ENCODE results near the gene CXXC5.

Gene CXXC5

DNA sequence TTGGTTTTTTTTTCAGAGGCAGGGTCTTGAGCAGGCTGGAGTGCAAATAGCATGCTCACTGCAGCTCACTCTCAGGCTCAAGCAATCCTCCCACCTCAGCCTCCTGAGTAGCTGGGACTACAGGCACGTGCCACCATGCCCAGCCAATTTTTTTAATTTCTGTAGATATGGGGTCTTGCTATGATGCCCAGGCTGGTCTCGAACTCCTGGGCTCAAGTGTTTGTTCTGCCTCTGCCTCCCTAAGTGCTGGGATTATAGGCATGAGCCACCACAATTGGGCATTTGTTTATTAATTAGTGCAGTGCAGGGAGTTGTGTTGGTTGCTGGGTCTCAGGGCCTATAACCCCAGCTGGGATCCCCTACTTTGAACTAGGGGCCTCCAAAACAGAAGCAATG lies 47.0 kb downstream of the CXXC5 start:
- DNase-seq (ENCODE audit: low spot score), result no peak

DNA sequence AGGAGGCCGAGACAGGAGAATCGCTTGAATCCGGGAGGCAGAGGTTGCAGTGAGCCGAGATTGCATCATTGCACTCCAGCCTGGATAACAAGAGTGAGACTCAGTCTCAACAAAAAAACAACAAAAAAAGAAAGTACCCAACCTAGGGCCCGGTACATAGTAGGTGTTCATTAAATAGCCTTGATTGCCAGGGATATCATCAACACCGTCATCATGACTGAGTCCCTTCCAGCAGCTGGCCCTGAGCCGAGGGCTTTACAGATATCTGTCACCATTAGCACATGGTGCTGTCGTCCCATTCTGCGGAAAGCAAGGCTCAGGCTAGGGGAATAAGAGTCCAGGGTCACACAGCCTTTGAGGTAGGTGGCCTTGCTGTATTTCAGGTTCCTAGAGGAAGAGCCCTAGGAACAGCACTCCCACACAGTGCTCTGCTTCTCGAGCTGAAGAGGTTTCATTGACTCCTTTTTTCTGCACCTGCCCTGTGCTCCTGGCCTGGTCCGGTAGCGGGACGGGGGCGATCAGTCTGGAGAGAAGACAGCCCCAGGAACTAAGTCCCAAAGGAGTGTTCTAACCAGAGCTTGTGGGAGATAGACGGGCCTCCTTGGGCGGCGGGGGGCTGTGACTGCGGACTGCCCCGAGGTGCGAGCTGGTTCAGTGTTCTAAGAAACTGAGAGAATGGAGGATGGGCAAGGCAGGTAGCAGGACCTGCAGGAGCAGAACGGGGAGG lies 48.2 kb downstream of the CXXC5 start:
- no peak for DNase-seq (ENCODE audit: low spot score)

DNA sequence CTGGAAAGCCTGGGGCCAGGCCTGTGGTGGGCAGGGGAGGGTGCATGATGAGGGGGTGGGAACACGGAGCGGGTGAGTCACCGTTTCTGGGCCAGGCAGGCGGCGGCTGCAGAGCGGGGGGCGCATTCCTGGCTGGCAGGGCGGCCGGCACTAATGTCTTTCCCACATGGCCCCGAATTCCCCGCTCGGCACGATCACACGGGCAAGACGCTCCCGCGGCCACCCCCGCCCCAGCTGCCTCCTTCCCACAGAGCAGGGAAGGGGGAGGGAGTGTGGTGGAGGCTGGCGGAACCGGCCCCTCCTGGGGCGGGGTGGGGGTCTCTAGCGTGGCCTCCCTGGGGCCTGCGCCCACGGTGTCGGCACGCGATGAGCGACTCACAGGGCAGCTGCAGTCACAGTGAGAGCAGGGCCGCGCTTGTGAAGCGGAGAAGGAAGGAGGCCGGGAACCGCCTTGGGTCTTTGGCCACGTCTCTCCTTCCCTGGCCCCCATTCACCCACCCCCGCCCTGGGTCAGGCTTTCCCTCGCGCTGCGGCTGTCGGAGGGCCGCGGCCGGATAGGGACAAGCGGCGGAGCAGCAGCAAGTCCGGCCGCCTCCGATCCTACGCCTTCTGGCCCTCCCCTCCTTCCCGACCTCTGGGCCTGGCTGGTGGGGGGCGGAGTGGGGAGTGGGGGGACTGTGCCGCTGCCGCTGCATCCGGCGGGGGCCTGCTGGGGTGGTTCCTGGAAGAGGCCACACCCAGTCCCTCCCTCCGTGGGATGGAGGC lies 48.9 kb downstream of the CXXC5 start:
- peak; percentile 82 for DNase-seq (ENCODE audit: low spot score)

DNA sequence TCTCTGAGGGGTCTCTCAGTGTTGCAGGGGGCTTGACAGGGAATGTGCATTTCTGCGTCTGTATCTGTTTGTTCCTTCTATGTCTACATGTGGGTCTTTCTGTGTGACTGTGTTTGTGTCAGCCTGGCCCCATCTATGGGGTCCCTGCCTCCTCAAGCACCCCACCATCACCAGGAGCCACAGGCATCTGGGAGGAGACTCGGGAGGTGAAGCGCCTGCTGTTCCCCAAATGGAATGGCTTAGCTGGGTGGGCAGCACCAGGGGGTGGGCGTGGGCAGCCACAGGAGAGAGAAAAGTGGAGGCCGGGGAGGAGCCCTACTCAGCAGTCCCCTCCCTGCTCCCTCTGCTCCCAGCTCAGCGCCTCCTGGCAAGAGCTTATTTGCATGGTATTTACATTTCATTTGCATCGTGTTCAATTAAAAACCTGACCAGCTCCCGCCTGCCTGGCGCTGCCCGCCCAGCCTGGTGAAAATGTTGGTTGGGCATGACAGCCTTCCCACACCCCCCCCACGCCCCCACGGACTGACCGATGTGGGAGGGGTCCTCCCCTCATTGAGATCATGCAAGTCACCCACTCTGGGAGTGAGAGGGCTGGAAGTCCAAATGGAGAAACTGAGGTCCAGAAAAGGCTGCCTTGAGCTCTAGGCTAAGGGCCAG lies 50.5 kb downstream of the CXXC5 start:
- DNase-seq (ENCODE audit: low spot score), result peak; percentile 56

DNA sequence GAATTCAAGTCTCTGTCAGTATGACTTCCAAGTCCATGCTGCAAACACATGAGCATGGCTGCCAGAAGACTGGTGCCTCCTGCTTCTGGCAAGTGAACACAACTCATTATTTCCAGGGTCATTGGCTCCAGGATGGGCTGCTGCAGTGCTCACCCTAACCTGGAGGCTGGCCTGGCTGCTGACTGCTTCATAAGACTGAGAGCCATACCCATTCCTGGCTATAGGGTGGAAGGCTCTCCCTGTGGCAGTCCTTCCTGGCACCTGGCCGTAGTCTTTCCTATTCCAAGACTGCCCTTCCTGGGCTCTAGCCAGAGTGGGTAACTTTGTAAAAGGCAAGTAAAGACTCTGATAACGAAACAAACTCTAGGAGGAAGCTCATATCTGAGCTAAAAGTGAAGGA lies 51.2 kb downstream of the CXXC5 start:
- DNase-seq (ENCODE audit: low spot score), result peak; percentile 56

DNA sequence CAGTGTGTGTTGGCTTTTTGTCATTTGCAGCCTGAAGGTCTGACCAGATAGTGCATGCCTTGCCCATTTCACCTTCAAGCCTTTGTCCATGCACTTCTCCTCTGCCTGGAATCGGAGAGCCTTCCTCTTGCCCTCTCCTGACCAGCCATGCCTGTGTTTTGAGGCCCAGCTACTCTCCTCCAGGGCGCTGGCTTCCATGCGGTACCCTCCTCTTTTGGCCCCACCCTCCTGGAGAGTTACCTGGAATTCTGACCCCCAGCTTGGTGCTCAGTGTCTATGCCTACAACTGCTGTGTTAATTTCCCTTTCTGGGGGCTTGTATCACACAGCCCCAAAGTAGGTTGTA lies 52.5 kb downstream of the CXXC5 start:
- no peak for DNase-seq (ENCODE audit: low spot score)

DNA sequence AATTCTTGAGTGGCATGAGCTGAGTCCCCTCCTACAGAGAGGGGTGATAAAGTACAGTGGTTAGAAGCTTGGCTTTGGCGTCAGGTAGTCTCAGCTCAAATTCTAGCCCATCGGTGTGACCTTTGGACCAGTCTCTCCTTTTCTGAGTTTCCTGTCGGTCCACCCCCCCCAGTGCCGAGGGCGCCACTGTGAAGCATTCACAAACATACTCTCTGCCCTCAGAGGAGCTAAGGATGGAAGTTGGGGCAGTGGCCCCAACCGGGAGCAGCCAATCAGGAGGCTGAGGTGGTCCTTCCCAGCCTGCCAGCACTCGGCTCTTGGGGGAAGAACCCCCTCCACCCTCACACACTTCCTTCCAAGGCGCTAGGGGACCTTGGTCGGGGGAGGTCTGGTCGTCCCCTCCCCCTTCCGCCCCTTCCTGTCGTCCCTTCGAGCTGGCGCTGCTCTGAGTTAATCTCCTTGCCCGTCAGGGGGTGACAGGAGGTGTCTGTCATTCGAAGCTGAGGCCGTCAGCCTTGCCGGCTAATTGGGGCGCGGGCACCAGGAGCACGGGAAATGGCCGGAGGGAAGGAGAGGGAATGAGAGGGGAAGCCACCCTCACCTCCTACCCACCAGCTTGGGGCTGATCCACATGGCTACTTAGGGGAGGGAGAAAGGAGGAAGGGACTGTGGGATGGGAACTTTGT lies 53.0 kb downstream of the CXXC5 start:
- peak; percentile 93 for DNase-seq (ENCODE audit: low spot score)

DNA sequence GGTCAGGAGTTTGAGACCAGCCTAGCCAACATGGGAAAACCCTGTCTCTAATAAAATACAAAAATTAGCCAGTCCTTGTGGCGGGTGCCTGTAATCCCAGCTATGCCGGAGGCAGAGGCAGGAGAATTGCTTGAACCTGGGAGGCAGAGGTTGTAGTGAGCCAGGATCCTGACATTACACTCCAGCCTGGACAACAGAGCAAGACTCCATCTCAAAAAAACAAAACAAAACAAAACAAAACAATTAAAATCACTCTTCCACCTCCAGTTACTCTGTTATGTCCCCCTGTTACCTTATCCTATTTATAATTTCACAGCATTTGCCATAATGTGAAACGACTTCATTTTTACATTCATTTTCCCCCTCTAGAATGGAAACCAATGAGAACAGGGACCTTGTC lies 54.4 kb downstream of the CXXC5 start:
- no peak for DNase-seq (ENCODE audit: low spot score)

DNA sequence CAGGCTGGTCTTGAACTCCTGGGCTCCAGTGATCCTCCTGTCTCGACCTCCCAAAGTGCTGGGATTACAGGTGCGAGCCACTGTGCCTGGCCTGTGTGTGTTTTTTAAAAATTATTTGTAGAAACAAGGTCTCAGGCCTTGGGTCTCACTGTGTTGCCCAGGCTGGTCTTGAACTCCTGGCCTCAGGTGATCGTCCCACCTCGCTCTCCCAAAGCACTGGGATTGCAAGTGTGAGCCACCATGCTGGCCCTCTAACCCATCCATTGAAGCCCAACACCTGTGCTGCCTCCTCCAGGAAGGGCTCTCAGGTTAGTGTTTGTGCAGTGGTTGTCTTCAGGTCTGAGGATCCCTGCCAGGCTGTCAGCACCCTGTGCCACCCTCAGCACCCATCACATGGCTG lies 56.6 kb downstream of the CXXC5 start:
- DNase-seq (ENCODE audit: low spot score), result no peak

DNA sequence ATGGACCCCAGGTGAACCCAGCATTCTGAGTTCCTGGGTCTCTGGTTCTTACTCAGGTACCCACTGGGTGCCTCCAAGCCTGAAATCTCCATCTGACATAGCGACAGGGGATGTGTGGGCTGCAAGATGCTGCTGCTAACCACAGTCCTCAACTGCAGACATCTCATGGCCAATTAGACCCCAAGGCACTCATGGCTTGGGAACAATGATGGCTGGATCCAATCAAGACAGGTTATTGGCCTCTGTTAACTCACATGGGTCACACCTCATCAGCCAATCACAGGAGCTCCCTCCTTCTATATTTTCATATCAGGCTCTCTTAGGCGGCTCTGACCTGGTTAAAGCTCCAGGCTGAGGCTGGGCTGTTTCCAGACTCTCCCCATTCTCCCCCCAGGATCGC lies 57.0 kb downstream of the CXXC5 start:
- DNase-seq (ENCODE audit: low spot score), result peak; percentile 22

DNA sequence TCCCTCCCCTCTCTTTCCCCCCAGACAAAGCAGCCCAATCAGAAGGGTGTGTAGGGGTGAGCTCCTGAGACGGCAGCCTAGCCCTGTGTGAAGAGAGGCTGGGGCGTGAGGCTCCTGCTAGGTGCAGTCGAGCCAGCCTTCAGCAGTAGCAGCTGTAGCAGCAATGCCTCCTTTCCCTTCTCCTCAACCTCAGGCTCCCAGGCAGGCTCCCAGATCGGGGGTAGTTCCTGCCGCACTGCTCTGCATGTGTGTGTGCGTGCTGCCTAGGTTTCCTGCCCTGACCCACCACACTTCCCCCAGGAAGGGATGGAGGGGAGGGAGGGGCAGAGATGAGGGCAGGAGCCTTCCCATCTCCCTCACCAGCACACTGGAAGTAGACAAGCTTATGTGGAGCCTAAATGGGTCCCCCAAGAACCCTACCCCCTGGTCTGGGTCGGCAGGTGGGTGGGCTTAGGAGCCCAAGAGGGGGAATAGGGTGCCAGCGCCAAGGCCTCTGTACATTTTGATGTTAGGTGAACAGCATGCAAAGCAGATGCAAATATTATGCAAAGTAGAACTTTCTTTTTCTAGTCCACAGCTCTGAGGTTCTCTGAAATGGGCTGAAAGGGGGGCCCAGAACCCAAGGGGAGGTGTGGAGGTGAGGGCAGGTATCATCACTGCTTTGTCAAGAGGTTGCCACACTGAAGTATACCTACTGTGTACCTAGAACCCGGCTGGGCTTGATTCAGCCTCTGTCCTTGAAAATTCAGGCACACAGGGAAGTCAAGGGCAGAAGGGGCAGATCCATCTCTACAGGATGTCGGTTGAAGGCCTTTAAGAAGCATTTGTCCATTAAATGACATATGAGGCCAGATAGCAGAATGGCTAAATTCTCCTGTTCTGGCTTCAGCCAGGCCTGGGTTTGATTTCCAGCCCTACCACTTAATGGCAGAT lies 57.8 kb downstream of the CXXC5 start:
- DNase-seq (ENCODE audit: low spot score), result peak; percentile 28

DNA sequence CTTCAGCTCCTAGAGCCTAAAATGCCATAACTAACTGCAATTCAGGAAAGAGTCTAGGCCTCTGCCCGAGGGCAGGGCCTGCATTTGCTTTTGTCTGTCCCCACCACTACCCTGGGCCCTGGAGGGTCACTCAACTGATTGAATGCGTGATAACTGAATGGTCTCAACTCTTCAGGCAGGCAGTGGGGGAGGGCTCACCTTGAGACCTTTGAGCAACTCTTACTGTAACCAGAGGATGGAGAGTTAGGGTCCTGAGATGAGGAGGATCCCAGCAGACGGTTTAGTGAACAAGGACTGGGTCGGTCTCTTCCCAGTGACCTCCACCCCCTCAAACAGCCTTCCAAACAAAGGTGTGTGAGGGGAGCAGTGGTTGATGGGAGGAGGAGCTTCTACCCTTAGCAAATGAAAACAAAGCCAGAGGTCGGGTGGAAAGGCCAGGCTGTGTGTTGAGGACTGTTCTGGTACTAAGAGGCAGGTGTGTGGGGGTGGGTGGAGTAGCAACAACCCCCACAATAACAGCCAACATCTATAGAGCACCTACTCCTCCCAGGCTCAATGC lies 59.4 kb downstream of the CXXC5 start:
- DNase-seq (ENCODE audit: low spot score), result peak; percentile 71

DNA sequence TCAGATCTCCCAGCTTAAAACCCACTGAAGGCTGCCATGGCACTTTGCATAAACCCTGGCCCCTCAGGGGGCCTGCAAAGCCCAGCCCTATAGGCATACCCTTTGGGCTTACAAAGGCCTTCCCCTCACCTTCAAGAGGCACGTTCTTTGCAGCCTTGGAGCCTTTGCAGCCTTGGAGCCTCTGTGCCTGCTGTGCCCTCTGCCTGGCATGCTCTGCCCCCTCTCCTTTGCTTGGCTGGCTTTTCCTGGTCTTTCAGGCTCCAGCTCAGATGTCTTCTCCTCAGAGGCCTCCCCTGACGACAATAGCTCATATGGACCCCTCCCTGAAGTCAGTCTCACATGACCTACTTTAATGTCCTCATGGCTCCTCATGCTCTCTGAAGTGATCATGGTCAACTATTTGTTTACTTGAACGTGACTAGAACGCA lies 60.3 kb downstream of the CXXC5 start:
- DNase-seq (ENCODE audit: low spot score), result no peak

DNA sequence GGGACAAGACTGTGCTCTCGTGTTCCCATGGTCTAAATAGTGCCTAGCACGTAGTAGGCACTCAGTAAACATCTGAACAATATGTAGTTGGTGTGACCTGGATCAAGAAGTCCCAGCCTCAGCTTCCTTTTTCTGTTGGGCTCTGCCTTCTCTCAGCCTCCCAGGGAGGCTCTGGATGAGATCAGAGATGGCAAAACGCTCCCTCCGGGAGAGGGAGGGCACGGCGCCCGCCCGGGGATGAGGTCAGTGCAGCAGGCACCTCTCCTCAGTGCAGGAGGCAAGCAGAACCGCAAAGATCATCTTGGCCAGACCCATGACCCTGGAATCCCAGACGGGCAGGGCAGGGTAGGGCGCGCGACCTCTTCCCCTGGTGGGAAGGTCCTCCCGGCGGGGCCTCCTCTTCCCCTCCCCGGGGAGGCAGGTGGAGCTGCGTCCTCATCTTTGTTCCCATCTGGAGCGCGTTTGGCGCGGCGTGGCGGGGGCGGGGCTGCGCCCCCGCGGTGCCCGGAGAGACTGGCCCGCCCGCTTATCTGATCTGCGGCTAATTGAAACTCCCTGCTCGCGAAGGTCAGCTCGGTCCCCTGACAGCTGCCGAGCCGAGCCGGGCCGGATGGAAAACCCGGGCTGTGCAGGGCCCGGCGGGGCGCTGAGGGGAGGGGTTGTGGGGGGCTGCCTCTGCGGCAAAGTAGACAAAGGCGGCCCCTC lies 60.9 kb downstream of the CXXC5 start:
- peak; percentile 79 for DNase-seq (ENCODE audit: low spot score)

DNA sequence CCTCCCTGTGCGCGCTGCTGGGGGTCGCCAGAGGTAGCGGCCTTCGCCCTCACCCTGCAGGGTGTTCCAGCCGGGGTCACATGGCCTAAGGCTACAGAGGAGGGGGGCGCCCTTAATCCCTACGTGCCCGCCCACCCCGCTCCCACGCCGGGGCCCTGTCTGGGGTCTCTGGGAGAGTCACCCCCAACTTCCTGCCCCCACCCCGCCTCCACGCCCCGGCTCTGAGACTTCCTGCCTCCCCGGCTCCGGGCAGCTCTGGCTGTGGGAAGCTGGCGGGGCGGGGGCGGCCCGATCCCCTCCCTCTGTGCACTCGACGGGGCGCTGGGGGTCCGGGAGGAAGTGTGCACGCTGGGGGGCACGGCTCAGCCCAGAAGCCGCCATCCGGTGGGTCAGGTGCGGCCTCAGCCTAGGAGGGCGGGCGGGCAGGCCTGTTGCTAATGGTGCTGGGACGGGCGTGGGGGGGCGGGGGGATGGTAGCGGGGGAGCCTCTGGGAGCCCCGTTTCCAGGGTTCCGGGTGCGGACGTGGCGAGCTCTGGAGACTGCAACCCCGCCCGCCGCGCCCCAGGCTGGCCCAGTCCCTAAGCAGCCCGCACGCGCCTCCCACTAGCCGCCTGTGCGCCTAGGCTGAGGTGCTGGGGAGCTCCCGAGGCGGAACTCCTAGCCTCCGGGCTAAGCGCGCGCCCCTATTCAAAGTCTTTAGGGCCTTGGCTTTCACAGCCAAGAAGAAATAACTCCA lies 61.6 kb downstream of the CXXC5 start:
- DNase-seq (ENCODE audit: low spot score), result peak; percentile 79

DNA sequence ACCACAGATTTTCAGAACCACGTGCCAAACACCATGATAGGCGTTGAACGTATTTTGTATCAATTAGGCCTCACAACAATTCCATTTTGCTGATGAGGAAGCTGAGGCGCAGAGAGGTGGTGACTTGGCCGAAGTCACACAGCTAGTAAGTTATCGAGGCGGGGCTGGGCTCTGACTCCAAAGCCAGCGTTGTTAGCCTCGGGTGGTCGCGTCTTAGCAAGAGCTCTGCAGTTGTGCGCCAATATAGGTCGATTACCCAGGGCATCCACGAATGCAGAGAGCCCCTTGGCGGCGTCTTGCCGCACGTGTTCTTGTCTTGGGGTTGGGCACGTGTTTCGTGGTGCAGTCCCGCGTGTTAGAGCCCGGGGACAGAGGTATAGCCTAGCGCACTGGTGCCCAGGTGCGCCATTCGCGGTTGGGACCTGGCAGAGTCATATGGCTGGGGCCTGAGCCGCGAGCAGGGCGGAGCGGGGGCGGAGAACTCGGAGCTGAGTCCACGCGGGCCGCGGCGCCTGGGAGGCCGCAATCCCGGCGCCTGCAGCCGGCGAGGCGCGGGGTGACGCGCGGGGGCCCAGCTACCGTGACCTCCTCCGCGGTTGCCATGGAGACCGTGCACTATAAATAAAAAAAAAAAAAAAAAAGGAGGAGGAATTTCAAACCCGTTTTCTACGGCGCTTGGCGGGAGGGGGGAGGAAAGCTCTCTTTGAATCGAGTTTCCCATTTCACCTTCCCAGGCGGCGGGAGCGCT lies 62.3 kb downstream of the CXXC5 start:
- DNase-seq (ENCODE audit: low spot score), result peak; percentile 88

DNA sequence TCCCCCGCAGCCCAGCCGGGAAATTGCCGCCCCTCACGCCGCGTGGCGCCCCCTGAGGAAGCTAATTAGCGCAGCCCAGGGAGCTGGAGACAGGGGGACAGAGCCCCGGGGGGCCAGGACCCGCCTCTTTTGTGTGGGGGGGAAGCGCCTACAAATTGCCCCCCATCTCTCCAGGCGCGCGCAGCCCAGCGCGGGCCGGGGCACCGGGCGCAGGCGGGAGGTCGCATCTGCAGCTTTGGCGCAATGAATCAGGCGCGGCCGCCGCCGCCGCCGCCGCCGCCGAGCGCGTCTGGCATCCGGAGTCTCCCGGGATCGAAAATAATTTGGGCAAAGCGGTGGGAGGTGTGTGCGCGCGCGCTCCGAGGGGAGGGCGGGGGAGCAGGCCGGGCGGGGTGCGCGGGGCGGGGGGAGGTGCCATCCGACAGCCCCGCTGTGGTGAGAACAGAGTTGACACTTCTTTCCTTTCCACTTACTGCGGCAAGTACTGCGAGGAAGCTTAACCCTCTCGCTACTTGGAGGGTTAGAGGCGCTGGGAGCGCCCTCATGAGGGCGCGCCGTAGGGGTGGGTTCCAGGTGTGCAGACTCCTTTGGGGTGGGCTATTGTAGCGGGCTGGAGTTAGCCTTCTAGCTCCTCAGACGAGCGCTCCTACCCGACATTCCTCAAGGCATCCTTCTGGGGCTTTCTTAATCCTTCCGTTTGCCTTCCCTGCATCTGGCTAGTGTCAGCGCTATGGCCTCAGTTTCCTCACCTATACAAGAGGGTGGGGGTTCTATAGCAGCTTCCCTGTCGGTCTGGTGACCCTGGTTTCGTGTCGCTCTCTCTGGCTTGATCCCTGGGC lies 63.1 kb downstream of the CXXC5 start:
- peak; percentile 80 for DNase-seq (ENCODE audit: low spot score)

DNA sequence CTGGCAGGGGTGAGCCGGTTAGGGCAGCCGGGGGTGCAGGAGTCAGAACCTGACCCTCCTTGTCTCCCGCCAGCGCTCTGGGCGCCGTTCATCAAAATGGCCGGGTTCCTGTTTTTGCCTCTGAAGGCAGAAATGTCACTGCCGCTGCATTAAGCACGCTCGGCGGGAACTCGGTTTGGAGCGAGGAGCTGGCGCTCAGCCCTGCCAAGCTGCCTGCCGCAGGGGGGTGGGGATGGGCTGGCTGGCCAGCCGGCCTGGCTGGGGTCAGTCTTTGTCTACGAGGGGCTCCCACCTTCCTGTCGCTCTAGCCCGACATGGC lies 63.7 kb downstream of the CXXC5 start:
- peak; percentile 73 for DNase-seq (ENCODE audit: low spot score)
